GM18517 (cell line): ENCODE measurements around the gene C17orf58.
A peak's percentile ranks its signal among the peaks of the same experiment; 100 is the strongest.
"Not testable (repeated sequence)": the region's sequence is repeated elsewhere in the genome, so short reads cannot be mapped to it uniquely, and the experiment has no call there.

Experiments used
- ATAC-seq: cut with Tn5 transposase; IDR thresholded peaks from one replicate; pipeline ENCODE4 v1.9.1; 2021; ENCODE audit warnings: mild to moderate bottlenecking, moderate library complexity; ENCODE audit not compliant: unreplicated experiment

Gene C17orf58

DNA sequence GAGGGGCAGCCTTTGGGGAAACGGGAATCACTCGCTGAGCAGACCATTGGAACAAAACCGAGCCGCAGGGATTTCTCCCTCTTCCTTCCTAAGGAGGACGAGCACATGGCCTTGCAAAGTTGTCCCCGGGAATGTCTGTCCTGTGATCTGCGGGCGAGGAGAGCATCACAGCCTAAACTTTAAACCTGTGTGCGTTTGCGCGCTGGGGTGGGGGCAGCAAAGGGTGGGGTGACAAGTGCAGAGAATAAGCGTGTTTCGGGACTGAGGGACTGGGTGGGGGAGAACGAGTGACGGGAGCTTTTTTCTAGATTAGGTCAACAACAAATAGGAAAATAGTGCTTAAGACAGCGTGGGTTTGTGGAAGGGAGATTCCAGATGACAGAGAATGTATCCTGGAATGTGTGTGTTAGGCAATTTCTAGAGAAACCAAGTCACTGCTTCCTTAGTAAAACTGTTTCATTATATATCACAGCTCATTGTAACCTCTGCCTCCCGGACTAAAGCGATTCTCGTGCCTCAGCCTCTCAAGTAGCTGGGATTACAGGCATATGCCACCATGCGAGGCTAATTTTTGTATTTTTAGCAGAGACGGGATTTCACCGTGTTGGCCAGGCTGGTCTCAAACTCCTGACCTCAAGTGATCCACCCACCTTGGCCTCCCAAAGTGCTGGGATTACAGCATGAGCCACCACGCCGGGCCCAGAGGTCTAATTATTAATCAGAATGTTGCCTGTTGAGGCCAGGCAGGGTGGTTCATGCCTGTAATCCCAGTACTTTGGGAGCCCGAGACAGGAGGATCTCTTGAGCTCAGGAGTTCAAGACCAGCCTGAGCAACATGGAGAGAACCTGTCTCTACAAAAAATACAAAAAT lies at the start of gene C17orf58:
Gene C17orf58 (minus strand): TSS at position 169 of the 871 bp plus-strand sequence. CDS start 271 bp downstream, outside the sequence.
- ATAC-seq, result not testable (repeated sequence)

DNA sequence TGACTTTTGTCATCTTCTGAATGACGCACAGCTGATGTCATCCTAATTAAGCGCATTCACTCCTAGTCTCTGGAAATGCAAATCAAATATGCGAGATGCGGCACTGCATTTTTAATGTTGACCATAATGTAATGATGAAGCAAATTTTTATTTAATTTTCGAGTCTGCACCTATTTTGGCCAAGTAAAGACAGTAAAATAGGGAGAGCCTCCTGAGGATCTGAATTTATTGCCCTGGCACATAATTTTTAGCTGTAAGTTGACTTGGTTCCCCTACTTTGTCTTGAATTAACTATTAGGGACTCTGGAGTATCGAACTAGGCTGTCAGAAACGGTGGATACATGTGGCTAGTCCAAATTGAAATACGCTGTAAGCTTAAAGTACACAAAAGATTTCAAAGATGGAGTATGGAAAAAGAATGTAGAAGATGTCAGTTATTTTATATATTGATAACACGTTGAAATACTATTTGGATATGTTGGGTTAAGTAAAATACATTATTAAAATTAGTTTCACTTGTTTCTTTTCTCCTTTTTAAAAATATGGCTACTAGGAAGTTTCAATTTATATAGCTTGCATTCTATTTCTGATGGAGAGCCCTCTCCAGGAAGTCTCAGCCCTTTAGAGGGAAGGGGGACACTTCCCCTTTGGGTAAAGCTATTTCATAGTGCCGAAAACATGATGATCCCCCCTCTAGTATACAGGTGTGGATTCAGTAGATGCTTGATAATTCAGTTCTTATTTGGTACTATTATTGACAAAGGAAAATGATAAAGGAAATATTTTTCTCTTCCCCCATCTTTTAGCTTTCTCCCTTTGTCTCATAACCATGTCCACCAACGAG lies 40.3 kb upstream of the C17orf58 start:
- ATAC-seq, result no peak

DNA sequence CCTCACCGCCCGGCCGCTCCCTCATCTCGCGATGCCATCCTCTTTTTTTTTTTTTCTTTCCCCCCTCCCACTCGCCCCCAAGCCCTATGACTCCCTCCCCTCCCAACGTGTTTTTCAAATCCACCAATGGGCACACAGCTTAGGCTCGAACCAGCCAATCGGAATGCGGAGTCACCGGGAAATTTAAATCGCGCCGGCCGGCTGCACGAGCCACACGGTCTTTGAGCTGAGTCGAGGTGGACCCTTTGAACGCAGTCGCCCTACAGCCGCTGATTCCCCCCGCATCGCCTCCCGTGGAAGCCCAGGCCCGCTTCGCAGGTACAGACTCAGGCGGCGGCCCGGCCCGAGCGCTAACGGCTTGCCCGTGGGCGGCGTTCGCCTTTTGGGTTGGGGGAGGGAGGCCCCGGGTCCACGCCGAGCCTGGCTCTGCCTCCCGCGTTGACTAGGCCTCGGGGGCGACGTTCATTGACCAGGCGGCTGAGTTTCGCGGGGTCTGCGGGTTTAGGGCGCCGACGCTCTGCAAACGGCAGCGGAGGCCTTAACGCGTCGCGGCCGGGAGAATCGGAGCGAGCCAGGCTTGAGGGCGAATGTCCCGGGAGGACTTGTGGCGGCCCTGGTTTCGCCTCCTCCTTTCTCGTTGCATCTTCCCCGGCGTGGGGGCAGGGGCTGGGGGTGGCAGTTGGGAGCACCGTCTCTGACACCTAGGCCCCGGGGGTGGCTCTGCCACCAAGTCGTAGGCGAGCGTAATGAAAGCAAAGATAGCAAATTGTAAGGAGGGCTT lies 39.4 kb upstream of the C17orf58 start, which contains the start of gene KPNA2:
Gene KPNA2 (plus strand): TSS at position 213 of the 781 bp plus-strand sequence. CDS start 1,398 bp downstream, outside the sequence.
- peak; percentile 89 for ATAC-seq

DNA sequence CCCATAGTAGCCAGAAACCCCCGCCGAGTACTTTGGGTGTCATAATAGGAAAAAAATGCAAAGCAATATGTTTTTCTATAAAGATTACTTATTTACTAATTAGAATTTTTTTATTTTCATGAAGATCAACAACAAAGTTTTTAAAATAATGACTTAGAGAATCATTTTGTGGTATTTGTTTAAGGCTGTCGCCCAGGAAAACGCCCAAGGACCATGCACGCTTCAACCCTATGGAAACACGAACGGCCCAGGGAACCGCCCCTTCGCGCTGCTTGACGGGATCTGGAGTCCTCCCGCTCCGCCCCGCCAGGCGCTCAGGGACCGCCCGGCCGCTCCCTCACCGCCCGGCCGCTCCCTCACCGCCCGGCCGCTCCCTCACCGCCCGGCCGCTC lies 38.9 kb upstream of the C17orf58 start:
- peak; percentile 76 for ATAC-seq

DNA sequence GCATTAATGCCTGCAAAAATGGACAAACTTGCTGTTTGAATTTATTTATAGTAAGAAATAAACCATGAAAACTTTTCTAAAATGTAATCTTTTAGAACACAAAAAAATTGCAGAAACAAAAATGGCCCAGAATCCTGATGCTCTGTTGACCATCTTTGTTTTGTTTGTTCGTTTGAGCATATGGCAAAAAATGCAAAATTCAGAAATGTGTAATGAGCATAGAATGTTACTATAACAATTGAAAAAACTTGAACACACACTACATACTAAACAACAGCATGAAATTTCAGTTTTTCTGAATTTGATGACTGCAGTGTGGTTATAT lies 38.1 kb upstream of the C17orf58 start:
- ATAC-seq, result no peak

DNA sequence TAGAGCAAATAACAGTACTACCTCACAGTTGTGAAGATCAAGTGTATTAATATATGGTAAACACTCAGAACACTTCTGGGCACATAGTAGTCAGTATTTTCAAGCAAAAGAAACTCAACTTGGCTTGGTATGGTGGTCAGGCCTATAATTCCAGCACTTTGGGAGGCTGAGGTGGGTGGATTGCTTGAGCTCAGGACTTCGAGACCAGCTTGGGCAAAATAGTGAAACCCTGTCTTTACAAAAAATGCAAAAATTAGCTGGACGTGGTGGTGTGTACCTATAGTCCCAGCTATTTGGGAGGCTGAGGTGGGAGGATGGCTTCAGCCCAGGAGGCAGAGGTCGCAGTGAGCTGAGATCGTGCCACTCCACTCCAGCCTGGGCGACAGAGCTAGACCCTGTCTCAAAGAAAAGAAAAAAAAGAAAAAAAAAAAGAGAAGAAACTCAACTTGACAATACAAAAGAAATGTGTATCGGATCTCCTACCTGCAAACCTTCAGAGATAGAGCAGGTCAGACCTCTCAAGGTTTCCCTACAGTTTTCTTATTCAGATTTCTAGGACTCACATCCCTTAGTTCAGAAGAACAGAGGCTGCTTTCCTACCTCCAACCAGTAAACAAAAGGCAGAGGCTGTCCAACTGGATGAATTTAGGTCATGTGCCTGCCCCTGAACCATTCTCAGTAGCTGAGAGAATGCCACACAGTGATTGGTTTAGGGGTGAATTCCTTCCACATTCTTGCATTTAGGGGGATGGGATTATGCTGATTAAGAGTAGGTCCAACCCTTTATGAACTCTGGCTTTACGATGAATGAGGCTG lies 37.6 kb upstream of the C17orf58 start:
- no peak for ATAC-seq

DNA sequence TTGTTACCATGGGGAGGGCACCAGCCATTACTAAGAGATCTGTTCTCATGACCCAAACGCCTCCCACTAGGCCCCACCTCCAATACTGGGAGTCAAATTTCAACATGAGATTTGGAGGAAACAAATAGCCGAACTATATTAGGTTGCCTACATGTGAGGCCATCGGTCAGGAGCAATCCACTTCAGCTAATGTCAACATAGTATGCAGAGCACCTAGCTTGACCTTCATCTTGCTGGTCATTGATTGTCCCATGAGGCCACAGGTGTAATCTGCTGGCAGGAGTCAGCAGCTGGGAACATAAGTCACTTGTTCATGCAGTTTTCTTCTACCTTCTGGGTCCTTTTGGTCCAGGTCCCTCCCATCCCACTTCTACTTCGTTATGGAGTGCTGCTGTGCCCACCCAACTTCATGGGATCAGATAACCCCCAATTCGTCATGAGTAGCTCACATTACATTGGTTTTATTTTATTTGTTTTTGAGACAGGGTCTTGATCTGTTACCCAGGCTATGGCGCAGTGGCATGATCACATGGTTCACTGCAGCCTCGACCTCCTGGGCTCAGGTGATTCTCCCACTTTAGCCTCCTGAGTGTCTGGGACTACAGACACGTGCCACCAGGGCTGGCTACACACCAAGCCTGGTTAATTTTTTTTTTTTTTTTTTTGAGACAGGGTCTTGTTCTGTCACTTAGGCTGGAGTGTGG lies 33.4 kb upstream of the C17orf58 start:
- no peak for ATAC-seq

DNA sequence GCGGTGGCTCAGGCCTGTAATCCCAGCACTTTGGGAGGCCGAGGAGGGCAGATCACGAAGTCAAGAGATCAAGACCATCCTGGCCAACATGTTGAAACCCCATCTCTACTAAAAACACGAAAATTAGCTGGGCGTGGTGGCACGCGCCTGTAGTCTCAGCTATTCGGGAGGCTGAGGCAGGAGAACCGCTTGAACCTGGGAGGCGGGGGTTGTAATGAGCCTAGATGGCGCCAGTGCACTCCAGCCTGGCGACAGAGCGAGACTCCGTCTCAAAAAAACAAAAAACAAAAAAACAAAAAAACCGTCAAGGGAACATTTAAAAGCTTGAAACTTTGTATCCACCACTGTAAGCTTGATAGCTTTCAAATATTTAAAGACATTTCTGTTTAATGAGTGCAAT lies 26.3 kb upstream of the C17orf58 start:
- not testable (repeated sequence) for ATAC-seq

DNA sequence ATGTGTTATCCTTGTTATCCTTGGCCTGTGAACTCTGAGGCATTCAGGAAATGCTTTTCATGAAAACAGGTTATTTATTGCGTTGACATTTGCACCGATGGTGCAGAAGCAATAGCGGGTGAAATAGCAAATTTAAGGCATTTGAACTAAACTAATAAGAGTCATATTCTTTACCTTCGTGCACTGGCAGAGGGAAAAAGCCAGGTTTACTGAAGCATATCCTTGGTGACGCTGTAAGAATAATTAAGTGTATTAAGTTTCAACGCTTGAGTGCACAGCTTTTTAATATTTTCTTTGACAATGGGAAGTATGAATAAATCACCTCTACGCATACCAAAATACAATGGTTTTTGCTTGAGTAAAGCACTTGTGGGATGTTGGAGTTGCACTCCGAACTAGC lies 25.7 kb upstream of the C17orf58 start:
- ATAC-seq, result no peak

DNA sequence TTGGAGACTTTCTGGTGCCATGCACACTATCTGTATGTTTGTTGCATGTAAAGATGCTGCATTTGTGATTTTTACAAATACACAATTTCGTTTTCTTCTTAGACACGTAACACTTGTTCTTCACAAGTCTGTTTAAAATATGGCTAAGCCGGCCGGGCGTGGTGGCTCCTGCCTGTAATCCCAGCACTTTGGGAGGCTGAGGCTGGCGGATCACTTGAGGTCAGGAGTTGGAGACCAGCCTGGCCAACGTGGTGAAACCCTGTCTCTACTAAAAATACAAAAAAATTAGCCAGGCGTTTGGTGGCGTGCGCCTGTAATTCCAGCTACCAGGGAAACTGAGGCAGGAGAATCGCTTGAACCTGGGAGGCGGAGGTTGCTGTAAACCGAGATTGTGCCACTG lies 24.5 kb upstream of the C17orf58 start:
- not testable (repeated sequence) for ATAC-seq

DNA sequence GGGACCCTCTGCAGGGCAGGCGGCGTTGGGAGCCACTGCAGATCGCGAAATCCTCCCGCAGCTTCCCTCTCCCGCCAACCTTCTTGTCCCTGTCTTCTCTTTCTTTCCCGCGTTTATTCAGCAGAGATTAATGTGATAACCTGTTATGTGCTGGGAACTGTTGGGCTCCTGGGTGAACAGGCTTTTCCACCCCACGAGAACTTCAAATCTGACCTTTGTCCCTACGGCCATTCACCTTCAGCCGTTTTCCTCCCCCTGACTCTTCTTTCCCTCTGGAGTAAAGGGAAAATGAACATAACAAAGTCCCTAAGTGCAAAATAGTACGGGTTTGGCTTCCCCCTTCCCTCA lies 24.1 kb upstream of the C17orf58 start:
- no peak for ATAC-seq

DNA sequence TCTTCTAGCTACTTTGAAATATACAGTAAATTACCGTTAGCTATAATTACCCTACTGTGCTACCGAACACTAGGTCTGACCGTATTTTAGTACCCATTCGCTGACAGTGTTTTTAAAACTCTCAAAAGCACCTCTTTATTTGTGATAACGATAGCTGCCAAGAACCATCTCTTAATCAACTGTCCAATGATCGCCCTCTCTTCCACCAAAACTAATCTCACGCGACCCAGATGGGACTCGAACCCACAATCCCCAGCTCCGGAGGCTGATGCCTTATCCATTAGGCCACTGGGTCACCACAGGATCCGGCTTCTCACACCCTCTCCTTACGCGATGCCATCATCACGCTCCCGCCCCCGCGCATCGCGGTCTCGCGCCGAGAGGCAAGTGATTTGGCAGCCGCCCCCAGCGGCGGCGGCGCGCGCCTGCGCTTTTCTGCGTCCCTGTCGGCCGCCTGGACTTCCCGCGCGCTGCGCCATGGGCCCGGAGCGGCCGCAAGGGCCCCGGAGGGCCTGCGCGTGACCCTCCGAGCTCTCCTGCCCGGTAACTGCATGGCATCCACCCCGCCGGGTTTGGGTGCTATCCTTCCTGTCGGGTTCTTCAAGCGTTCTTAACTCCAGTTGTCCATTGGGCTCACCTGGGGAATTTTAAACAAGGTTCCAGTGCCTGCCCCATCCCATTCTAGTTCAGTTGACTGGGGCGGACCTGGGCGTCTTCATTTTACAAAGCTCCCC lies 23.6 kb upstream of the C17orf58 start:
- peak; percentile 90 for ATAC-seq

DNA sequence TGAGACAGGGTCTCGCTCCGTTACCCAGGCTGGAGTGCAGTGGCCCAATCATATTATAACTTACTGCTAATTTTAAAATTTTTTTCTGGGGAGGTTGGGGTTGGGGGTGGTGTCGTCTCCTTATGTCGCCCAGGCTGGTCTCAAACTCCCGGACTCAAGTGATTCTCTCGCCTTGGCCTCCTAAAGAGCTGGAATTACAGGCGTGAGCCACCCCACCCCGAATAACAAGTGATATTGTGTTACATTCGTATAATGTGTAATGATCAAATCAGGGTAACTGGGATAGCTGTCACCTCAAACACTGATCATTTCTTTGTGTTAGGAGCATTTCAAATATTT lies 23.0 kb upstream of the C17orf58 start:
- ATAC-seq, result no peak

DNA sequence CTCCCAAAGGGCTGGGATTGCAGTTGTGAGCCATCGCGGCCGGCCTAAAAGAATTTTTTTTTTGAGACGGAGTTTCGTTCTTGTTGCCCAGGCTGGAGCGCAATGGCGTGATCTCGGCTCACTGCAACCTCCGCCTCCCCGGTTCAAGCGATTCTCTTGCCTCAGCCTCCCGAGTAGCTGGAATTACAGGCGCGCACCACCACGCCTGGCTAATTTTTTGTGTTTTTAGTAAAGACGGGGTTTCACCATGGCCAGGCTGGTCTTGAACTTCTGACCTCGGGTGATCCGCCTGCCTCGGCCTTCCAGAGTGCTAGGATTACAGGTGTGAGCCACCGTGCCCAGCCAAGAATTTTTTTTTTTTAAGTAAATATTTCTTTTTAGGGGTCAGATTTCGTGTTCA lies 22.2 kb upstream of the C17orf58 start:
- ATAC-seq, result not testable (repeated sequence)

DNA sequence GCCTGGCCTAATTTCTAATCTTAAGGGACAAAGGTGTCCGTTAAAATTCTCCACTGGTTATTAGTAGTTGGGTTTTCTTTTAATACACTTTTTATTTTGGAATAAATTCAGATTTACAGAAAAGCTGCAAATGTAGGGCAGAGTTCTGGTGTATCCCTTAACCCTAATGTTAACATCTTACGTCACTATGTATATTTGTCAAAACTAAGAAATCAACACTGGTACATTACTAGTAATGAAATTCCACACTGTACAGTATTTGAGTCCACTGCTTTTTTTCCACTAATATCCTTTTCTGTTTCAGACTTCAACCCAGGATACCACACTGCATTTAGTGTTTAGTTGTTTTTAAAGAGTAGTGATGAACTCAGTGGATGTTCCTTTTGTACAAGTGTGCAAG lies 20.6 kb upstream of the C17orf58 start:
- ATAC-seq, result no peak

DNA sequence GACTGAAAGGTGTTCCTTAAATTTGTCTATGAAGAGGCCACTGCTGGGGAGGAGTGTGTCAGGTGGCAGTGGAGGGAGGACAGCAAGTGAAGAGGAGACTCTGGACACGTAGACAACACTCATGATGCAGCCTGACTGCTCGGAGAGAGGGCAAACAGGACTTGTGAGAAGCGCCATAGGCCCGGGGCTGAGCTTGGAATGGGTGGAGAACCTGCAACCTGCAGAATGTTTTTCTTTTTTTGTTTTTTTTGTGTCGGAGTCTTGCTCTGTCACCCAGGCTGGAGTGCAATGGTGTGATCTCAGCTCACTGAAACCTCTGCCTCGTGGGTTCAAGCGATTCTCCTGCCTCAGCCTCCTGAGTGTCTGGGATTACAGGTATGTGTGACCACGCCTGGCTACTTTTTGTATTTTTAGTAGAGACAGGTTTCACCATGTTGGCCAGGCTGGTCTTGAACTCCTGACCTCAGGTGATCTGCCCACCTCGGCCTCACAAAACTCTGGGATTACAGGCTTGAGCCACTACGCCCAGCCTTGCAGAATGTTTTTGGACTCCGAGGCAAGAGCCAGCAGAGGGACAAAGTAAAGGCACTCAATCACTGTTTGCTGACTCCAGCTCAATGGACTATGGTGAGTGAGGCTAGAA lies 18.9 kb upstream of the C17orf58 start:
- no peak for ATAC-seq

DNA sequence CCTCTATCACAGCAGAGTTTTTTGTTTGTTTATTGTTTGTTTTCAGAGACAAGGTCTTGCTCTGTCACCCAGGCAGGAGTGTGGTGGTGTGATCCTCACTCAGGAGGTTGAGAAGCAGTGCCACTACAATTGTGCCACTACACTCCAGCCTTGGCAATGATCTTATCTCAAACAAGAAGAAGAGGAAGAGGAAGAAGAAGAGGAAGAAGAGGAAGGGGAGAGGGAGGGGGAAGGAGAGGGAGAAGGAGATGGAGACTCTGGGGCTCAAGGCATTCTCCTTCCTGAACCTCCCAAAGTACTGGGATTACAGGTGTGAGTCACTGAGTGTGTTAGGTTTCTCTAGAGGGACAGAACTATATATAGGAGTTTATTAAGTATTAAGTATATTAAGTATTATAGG lies 17.1 kb upstream of the C17orf58 start:
- ATAC-seq, result no peak

DNA sequence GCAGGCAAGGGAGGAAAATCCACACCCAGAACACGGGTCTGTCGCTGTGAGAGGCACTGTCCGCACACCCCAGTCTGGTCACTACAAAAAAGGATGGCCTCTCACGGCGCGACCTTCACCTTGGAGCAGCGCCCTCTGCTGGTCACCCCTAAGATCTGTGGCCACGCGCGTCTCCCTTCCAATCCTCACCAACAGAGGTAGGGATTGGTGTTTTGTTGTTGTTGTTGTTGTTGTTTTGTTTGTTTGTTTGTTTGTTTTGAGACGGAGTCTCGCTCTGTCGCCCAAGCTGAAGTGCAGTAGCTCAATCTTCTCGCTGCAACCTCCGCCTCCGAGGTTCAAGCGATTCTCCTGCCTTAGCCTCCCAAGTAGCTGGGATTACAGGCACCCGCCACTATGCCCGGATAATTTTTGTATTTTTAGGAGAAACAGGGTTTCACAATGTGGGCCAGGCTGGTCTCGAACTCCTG lies 15.0 kb upstream of the C17orf58 start:
- no peak for ATAC-seq

DNA sequence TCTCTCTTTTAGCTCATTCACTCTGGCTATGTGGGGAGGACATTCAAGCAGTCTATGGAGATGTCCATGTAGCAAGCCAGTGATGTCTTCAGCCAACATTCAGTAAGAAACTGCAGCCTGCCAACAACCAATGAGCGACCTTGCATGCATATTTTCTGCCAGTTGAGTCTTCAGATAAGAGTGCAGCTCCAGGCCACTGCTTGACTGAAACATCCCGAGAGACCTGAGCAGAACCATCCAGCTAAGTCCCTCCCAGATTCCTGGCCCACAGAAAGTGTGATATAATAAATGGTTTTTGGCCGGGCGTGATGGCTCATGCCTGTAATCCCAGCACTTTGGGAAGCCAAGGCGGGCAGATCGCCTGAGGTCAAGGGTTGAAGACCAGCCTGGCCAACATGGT lies 10.5 kb upstream of the C17orf58 start:
- ATAC-seq, result no peak
